Activated T-helper 9 cell treated with anti-CD3 and anti-CD28 coated beads, Interleukin-2, amount 50 U/mL, for 16 hours (primary cell): ENCODE results near the gene ANAPC16.
"Not testable (repeated sequence)": the region's sequence is repeated elsewhere in the genome, so short reads cannot be mapped to it uniquely, and the experiment has no call there.

ENCODE experiments used
- DNase-seq: peaks from one replicate; pipeline ENCODE4 v3.0.0-alpha.2; 2020; ENCODE audit warnings: low read depth

The ANAPC16 gene

GRCh38 chr10:72278668-72279393 is 63.0 kb downstream of the ANAPC16 start:
- DNase-seq = no peak

- DNase-seq = not testable (repeated sequence)
These were observed 63.8 kb downstream of the ANAPC16 start for GRCh38 chr10:72279587-72279986.

- DNase-seq = no peak
These were observed 67.3 kb downstream of the ANAPC16 start for GRCh38 chr10:72283131-72283530.
